Type B pancreatic cell (in vitro differentiated cells): ENCODE data around the gene BOC. TPM values are rescaled to one million over a fixed set of nuclear protein-coding genes. Genes with fewer than 3 reads are reported as not detected.

ENCODE experiments used
- DNase-seq: peaks from one replicate; pipeline ENCODE4 v3.0.0; 2021; ENCODE audit warnings: mixed read lengths; ENCODE audit not compliant: unreplicated experiment; ENCODE audit errors: extremely low spot score
- H3K27ac Mint-ChIP-seq: 2 replicates; pipeline ENCODE4 v1.8.0; 2021; ENCODE audit warnings: mild to moderate bottlenecking, mixed read lengths
- H3K27me3 Mint-ChIP-seq: 2 replicates; pipeline ENCODE4 v1.8.0; 2021; ENCODE audit warnings: mixed read lengths
- H3K36me3 Mint-ChIP-seq: 2 replicates; pipeline ENCODE4 v1.8.0; 2021; ENCODE audit warnings: mixed read lengths
- H3K4me1 Mint-ChIP-seq: one replicate; pipeline ENCODE4 v1.8.0; 2021; ENCODE audit warnings: mixed read lengths; ENCODE audit not compliant: unreplicated experiment
- H3K4me3 Mint-ChIP-seq: 2 replicates; pipeline ENCODE4 v1.8.0; 2021; ENCODE audit warnings: mild to moderate bottlenecking, mixed read lengths
- H3K9me3 Mint-ChIP-seq: 2 replicates; pipeline ENCODE4 v1.8.0; 2021; ENCODE audit warnings: mixed read lengths
- CTCF ChIP-seq: fragments of 200-600 bp; sonication (generic); conservative IDR thresholded peaks from 2 replicates; pipeline ENCODE4 v1.5.0; 2021; ENCODE audit warnings: antibody characterized with exemption, mild to moderate bottlenecking
- total RNA-seq: library from RNA; stranded (reverse); gene quantifications from 2 replicates; pipeline ENCODE4 v1.2.1, GENCODE V29; 2021; ENCODE audit warnings: low replicate concordance

BOC gene
- total RNA-seq, 1 donor from 2014 or later: 219 TPM

DNA sequence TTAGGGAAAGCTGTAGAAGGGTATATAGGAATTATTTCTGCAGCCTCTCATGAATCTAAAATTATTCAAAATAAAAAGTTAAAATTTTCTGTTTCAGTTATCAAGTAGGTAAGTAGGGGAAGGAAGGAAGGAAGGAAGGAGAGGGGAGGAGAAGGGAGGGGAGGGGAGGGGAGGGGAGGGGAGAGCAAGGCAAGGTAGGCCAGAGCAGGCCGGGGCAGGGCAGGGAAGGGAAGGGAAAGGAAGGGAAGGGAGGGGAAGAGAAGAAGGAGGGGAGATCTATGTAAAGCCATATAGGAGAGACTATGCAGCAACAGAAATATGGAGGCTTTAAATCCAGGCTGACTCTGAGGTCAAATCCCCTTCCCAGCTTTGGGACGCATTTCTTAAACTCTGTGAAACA is 38.3 kb upstream of the BOC start:
- Mint-ChIP-seq H3K27me3 (no peaks in the 10 kb centered on the region), H3K27ac (no peak overlapping the region), H3K36me3 (peaks cover 8% of the 10 kb centered on the region), H3K9me3 (no peaks in the 10 kb centered on the region), H3K4me3 (no peak overlapping the region), H3K4me1 (peaks cover 34% of the 10 kb centered on the region)
- no peak for DNase-seq
- TF ChIP-seq CTCF: no peak

GRCh38 chr3:113174304-113174703 is 37.1 kb upstream of the BOC start:
- DNase-seq: no peak
- TF ChIP-seq CTCF: no peak
- H3K36me3 Mint-ChIP-seq: peaks cover 8% of the 10 kb centered on the region
- no peaks in the 10 kb centered on the region for H3K9me3 Mint-ChIP-seq
- peaks cover 28% of the 10 kb centered on the region for H3K4me1 Mint-ChIP-seq
- H3K4me3 Mint-ChIP-seq: no peak overlapping the region
- no peaks in the 10 kb centered on the region for H3K27me3 Mint-ChIP-seq
- no peak overlapping the region for H3K27ac Mint-ChIP-seq

GRCh38 chr3:113174801-113175485 is 36.4 kb upstream of the BOC start:
- DNase-seq: no peak
- H3K4me3 Mint-ChIP-seq: no peak overlapping the region
- H3K27me3 Mint-ChIP-seq: no peaks in the 10 kb centered on the region
- H3K36me3 Mint-ChIP-seq: peaks cover 8% of the 10 kb centered on the region
- TF ChIP-seq CTCF: no peak
- no peak overlapping the region for H3K27ac Mint-ChIP-seq
- peaks cover 21% of the 10 kb centered on the region for H3K4me1 Mint-ChIP-seq
- H3K9me3 Mint-ChIP-seq: no peaks in the 10 kb centered on the region

GRCh38 chr3:113177526-113177925 is 33.8 kb upstream of the BOC start:
- Mint-ChIP-seq H3K27ac (no peak overlapping the region), H3K27me3 (no peaks in the 10 kb centered on the region), H3K36me3 (no peaks in the 10 kb centered on the region), H3K4me1 (peaks cover 9% of the 10 kb centered on the region), H3K4me3 (no peak overlapping the region), H3K9me3 (no peaks in the 10 kb centered on the region)
- TF ChIP-seq CTCF: no peak
- DNase-seq: no peak

DNA sequence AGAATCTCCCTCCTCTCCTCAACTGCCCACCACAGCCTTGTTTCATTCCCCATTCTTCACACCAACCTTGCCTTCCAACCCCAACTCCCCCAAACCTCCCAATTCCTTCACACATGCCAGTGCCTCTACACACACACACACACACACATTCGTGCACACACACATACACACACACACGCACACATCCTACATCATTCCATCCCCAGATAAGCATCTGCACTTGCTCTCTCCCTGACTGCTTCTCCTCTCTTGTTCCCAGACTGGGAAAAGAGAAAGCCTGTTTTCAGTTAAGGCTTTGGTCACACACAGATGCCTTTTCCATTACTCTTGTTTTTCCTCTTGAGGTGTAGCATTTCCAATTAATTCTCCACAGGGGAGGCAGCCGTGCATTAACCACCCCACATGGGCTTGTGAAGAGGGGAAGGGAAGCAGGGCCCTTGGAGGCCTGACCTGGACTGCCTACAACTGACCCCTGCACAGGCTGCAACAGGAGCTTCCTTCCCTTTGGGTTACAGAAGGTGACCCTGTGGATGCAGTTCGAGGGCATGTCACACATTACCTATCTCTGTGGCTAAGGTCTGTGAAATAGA is 32.0 kb upstream of the BOC start:
- no peak overlapping the region for H3K27ac Mint-ChIP-seq
- no peak for TF ChIP-seq CTCF
- peaks cover 13% of the 10 kb centered on the region for H3K4me1 Mint-ChIP-seq
- no peak overlapping the region for H3K4me3 Mint-ChIP-seq
- no peaks in the 10 kb centered on the region for H3K36me3 Mint-ChIP-seq
- no peaks in the 10 kb centered on the region for H3K27me3 Mint-ChIP-seq
- H3K9me3 Mint-ChIP-seq: no peaks in the 10 kb centered on the region
- no peak for DNase-seq
